Measurements from ENCODE around the gene ESRRA. TPM values are rescaled to one million over a fixed set of nuclear protein-coding genes. Genes with fewer than 3 reads are reported as not detected.

ESRRA gene
- total and polyA plus RNA-seq, 2 of the 13 experiments (the other 11 are each of a cell fraction or from before 2014, with no cell fraction given) = 18.1 to 36.3 TPM

GRCh38 chr11:64284962-64285884 lies 20.1 kb upstream of the ESRRA start, which contains the start of gene GPR137 (continued):
- TF ChIP-seq, protein P1, sequence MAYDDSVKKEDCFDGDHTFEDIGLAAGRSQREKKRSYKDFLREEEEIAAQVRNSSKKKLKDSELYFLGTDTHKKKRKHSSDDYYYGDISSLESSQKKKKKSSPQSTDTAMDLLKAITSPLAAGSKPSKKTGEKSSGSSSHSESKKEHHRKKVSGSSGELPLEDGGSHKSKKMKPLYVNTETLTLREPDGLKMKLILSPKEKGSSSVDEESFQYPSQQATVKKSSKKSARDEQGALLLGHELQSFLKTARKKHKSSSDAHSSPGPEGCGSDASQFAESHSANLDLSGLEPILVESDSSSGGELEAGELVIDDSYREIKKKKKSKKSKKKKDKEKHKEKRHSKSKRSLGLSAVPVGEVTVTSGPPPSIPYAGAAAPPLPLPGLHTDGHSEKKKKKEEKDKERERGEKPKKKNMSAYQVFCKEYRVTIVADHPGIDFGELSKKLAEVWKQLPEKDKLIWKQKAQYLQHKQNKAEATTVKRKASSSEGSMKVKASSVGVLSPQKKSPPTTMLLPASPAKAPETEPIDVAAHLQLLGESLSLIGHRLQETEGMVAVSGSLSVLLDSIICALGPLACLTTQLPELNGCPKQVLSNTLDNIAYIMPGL (CRISPR knock-in tag; IDR thresholded peaks at IDR 0.05; ENCODE audit: borderline replicate concordance in 1 of 2, low read depth in 1 of 2) = peak; percentile 15 to 41; a peak in 2 of 4 replicates
- TF ChIP-seq MZF1 (CRISPR knock-in tag; IDR thresholded peaks at IDR 0.05; ENCODE audit: borderline replicate concordance) = no peak
- TF ChIP-seq, protein P2, sequence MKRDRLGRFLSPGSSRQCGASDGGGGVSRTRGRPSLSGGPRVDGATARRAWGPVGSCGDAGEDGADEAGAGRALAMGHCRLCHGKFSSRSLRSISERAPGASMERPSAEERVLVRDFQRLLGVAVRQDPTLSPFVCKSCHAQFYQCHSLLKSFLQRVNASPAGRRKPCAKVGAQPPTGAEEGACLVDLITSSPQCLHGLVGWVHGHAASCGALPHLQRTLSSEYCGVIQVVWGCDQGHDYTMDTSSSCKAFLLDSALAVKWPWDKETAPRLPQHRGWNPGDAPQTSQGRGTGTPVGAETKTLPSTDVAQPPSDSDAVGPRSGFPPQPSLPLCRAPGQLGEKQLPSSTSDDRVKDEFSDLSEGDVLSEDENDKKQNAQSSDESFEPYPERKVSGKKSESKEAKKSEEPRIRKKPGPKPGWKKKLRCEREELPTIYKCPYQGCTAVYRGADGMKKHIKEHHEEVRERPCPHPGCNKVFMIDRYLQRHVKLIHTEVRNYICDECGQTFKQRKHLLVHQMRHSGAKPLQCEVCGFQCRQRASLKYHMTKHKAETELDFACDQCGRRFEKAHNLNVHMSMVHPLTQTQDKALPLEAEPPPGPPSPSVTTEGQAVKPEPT (CRISPR knock-in tag; IDR thresholded peaks at IDR 0.05; ENCODE audit: low read depth) = peak; percentile 55; the same call in 1 of the 2 replicates
- no peak for TF ChIP-seq ZNF660 (CRISPR knock-in tag; IDR thresholded peaks at IDR 0.05; ENCODE audit: borderline replicate concordance, low read depth)
- no peak for TF ChIP-seq TOPORS (CRISPR knock-in tag; IDR thresholded peaks at IDR 0.05)
- TF ChIP-seq, protein P3, sequence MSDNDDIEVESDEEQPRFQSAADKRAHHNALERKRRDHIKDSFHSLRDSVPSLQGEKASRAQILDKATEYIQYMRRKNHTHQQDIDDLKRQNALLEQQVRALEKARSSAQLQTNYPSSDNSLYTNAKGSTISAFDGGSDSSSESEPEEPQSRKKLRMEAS (IDR thresholded peaks at IDR 0.05) = peak; percentile 8; the same call in 1 of the 2 replicates
- no peak for TF ChIP-seq POGZ (CRISPR knock-in tag; IDR thresholded peaks at IDR 0.05)
- no peak for TF ChIP-seq BRCA1 (CRISPR knock-in tag; IDR thresholded peaks at IDR 0.05)
- no peak for TF ChIP-seq MNT (IDR thresholded peaks at IDR 0.05)
- 0 out of 2 replicates have a peak, but pooled peaks have one; percentile 11 for TF ChIP-seq CAMTA2 (CRISPR knock-in tag; IDR thresholded peaks at IDR 0.05; ENCODE audit: borderline replicate concordance)
- TF ChIP-seq TCF7 (IDR thresholded peaks at IDR 0.05; ENCODE audit: low read depth) = no peak
- no peak for TF ChIP-seq FOXJ3 (CRISPR knock-in tag; IDR thresholded peaks at IDR 0.05; ENCODE audit: borderline replicate concordance)
- no peak for TF ChIP-seq ZNF101 (CRISPR knock-in tag; IDR thresholded peaks at IDR 0.05; ENCODE audit: borderline replicate concordance, low read depth)
- TF ChIP-seq IRF1 (CRISPR knock-in tag; IDR thresholded peaks at IDR 0.05; ENCODE audit: low read depth) = no peak
- TF ChIP-seq GFI1 (CRISPR knock-in tag; IDR thresholded peaks at IDR 0.05; ENCODE audit: borderline replicate concordance) = no peak
- no peak for TF ChIP-seq AHR (CRISPR knock-in tag; IDR thresholded peaks at IDR 0.05)
- TF ChIP-seq ZNF333 (CRISPR knock-in tag; IDR thresholded peaks at IDR 0.05; ENCODE audit: borderline replicate concordance) = no peak; the same call in 1 of the 2 replicates
- TF ChIP-seq ZNF704 (CRISPR knock-in tag; IDR thresholded peaks at IDR 0.05; ENCODE audit: borderline replicate concordance) = no peak
- TF ChIP-seq ZNF550 (CRISPR knock-in tag; IDR thresholded peaks at IDR 0.05; ENCODE audit: borderline replicate concordance) = no peak
- no peak for TF ChIP-seq SOX6 (IDR thresholded peaks at IDR 0.05)
- TF ChIP-seq SOX6 (CRISPR knock-in tag; IDR thresholded peaks at IDR 0.05) = no peak; the same call in 1 of the 2 replicates
